Pancreas (tissue), 10 donors: ENCODE measurements around the gene PXYLP1. TPM values are rescaled to one million over a fixed set of nuclear protein-coding genes. Genes with fewer than 3 reads are reported as not detected.

ENCODE experiments used
- ATAC-seq, 4 donors: fragments of 200-7000 bp; cut with Tn5 transposase; one replicate each; pipeline versions ENCODE4 v1.8.0 to v1.9.1; 2020; ENCODE audit warnings: mild to moderate bottlenecking in 4 of 4, moderate library complexity in 4 of 4
- DNase-seq, 6 donors: peaks; one replicate each; pipeline ENCODE4 v3.0.0-alpha.2; 2020
- FAIRE-seq: peaks from 2 replicates; lab custom pipeline; 2012; peaks lifted over from hg19 to GRCh38; lab: Jason Lieb, UNC
- H3K27ac ChIP-seq, 4 donors: fragments of 200-600 bp; sonication (generic); 1 replicate in 3 of 4; 2 replicates in 1 of 4; pipeline versions ENCODE4 v1.5.0 to v1.8.0; 2020
- H3K27me3 ChIP-seq, 4 donors: fragments of 200-600 bp; one replicate each; pipeline ENCODE4 v1.8.0; 2021
- H3K36me3 ChIP-seq, 3 donors: fragments of 200-600 bp; sonication (generic) in 1 of 3; one replicate each; pipeline versions ENCODE4 v1.5.0 to v1.8.0; 2020 to 2021
- H3K4me1 ChIP-seq, 3 donors: fragments of 200-600 bp; one replicate each; pipeline ENCODE4 v1.8.0; 2021
- H3K4me3 ChIP-seq, 4 donors: fragments of 200-600 bp; sonication (generic) in 2 of 4; one replicate each; pipeline versions ENCODE4 v1.5.0 to v1.8.0; 2020 to 2021
- H3K9me3 ChIP-seq, 4 donors: fragments of 200-600 bp; one replicate each; pipeline ENCODE4 v1.8.0; 2021
- CTCF ChIP-seq, 4 donors: fragments of 200-600 bp; sonication (generic) in 3 of 4; IDR thresholded peaks; one replicate each; pipeline versions ENCODE4 v1.5.0 to v1.8.0; 2021; ENCODE audit warnings: antibody characterized with exemption in 4 of 4
- WGBS, 2 donors: extraction: QIAGEN DNeasy Blood & Tissue Kit; methylation state at CpG; one replicate each; pipeline ENCODE4 v1.1.7; 2013; 5-methylcytosine and 5-hydroxymethylcytosine counted together
- intact Hi-C, 3 donors: fragments of 100-400 bp; cut with DNase I; formaldehyde crosslinking; loops; one replicate each; pipeline versions ENCODE4 v1.11.1 to v1.14.2; 2022
- polyA plus RNA-seq, 2 donors: library from polyadenylated mRNA; stranded (reverse); fragments of 200-250 nt; gene quantifications; one replicate each; pipeline ENCODE4 v1.2.3, GENCODE V29; 2013
- total RNA-seq, 6 donors: library from RNA; stranded (reverse); fragmentation: NEBNext Ultra II Directional in 4 of 6; extraction: Animal tissue kit (Norgen Biotek cat#: 25700) in 4 of 6; gene quantifications; one replicate each; pipeline versions ENCODE4 v1.2.1 to v1.2.4, GENCODE V29; 2021 to 2023
- donor health status: healthy with polysubstance abuse.
- donor health status: DM: no; HTN: no; CAD: no; lungs with moderate emphysema.
- donor health status: DM: no; HTN: no; CAD: no.
- donor health status: control.
- donor health status: control.
- donor health status: Bipolar disorder and iron deficiency.
- donor health status: DM: yes; HTN: yes; CAD: no.
- donor health status: DM: no; HTN: no; CAD: no.
- donor health status: DM: no; HTN: no; CAD: no.
- donor health status: DM: yes; HTN: yes; CAD: no.

The PXYLP1 gene
- total and polyA plus RNA-seq, 8 donors = 6.0 to 11.6 (median 7.7) TPM

DNA sequence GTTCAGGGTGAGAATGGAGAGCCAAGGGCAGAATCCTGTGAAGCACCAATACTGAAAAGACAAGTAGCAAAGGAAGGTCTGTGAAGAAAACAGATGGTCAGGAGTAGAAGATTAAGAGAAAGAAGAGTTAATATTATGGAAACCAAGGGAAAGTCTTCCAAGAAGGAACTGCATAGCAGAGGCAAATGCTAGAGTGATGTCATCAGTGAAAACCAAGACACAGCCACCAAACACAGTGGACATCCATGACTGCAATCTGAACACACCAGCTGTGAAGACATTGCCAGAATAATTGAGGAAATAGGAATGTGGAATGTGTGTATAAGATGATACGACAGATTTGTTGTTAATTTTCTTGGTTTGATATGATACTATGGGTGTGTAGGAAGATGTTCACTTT is 109.9 kb downstream of the PXYLP1 start:
- intact Hi-C loops = no loop called here
- peaks cover 0 to 4% (median 0%) of the 10 kb centered on the region in 3 donors for H3K4me1 ChIP-seq
- no peak for ATAC-seq
- DNase-seq = no peak
- no peak for TF ChIP-seq CTCF (IDR thresholded peaks at IDR 0.05)
- FAIRE-seq = no peak
- WGBS, 2 donors = 82 to 90% methylated on average over 1 of the region's 1 CpG
- no peaks in the 10 kb centered on the region for H3K36me3 ChIP-seq
- H3K27me3 ChIP-seq = no peaks in the 10 kb centered on the region
- H3K9me3 ChIP-seq = no peaks in the 10 kb centered on the region
- no peak overlapping the region for H3K4me3 ChIP-seq
- H3K27ac ChIP-seq = no peak overlapping the region

GRCh38 chr3:141342386-141342785 is 110.8 kb downstream of the PXYLP1 start:
- H3K4me3 ChIP-seq = no peak overlapping the region
- 81 to 82% methylated on average over 5 of the region's 5 CpGs for WGBS, 2 donors
- H3K36me3 ChIP-seq = no peaks in the 10 kb centered on the region
- no peaks in the 10 kb centered on the region for H3K9me3 ChIP-seq
- H3K4me1 ChIP-seq = peaks cover 0 to 3% (median 0%) of the 10 kb centered on the region in 3 donors
- H3K27ac ChIP-seq = no peak overlapping the region
- no peak for DNase-seq
- no peak for ATAC-seq
- FAIRE-seq = no peak
- H3K27me3 ChIP-seq = no peaks in the 10 kb centered on the region
- TF ChIP-seq CTCF (IDR thresholded peaks at IDR 0.05) = no peak
- intact Hi-C loops = no loop called here

DNA sequence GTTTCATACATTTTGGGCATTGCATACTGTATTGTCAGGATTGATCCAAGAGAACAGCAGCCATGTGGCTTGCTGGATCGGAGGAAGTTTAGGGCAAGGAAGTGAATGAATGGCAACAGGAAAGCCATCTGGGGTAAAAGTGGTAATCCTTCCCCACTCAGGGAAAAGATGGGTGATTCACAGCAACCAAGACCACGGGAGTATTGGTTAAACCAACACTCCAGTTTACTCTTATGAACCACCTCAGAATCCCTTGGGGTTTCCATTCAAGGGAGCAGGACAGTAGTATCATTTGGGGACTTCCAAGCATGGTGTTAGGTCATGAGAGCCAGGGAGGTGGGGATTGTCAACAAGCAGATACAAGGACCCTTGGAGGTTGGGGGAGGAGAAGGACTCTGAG is 111.5 kb downstream of the PXYLP1 start:
- TF ChIP-seq CTCF (IDR thresholded peaks at IDR 0.05) = no peak
- no peaks in the 10 kb centered on the region for H3K4me1 ChIP-seq
- no peak for ATAC-seq
- 87 to 97% methylated on average over 2 of the region's 2 CpGs for WGBS, 2 donors
- H3K4me3 ChIP-seq = no peak overlapping the region
- FAIRE-seq = no peak
- DNase-seq = no peak
- intact Hi-C loops = no loop called here
- no peaks in the 10 kb centered on the region for H3K9me3 ChIP-seq
- H3K36me3 ChIP-seq = no peaks in the 10 kb centered on the region
- no peaks in the 10 kb centered on the region for H3K27me3 ChIP-seq
- no peak overlapping the region for H3K27ac ChIP-seq

GRCh38 chr3:141343865-141344271 is 112.2 kb downstream of the PXYLP1 start:
- no peaks in the 10 kb centered on the region for H3K27me3 ChIP-seq
- no peak for TF ChIP-seq CTCF (IDR thresholded peaks at IDR 0.05)
- 58 to 61% methylated on average over 3 of the region's 3 CpGs for WGBS, 2 donors
- DNase-seq (no peak), FAIRE-seq (no peak), ATAC-seq (no peak)
- H3K27ac ChIP-seq = no peak overlapping the region
- no peak overlapping the region for H3K4me3 ChIP-seq
- H3K9me3 ChIP-seq = no peaks in the 10 kb centered on the region
- H3K4me1 ChIP-seq = no peaks in the 10 kb centered on the region
- intact Hi-C loops = no loop called here
- no peaks in the 10 kb centered on the region for H3K36me3 ChIP-seq

Other genes with a start within 250 kb of the PXYLP1 start
- 10 to 100 TPM in 5 of 6 donors, 1 to 10 TPM in 1; 9.2 to 20.2 (median 12.1) TPM for gene SPSB4, start 180.5 kb upstream of the PXYLP1 start, total RNA-seq
- gene SPSB4, start 180.5 kb upstream of the PXYLP1 start, polyA plus RNA-seq = 1 to 10 TPM; 2.6 to 7.6 TPM
- gene ZBTB38, start 136.7 kb downstream of the PXYLP1 start, total RNA-seq = 10 to 100 TPM; 29.4 to 46.8 (median 31.7) TPM
- 10 to 100 TPM in 1 of 2 donors, 1 to 10 TPM in 1; 5.7 to 11.2 TPM for gene ZBTB38, start 136.7 kb downstream of the PXYLP1 start, polyA plus RNA-seq